ENCODE results near the gene KCTD2. TPM values are rescaled to one million over a fixed set of nuclear protein-coding genes. Genes with fewer than 3 reads are reported as not detected.
"Not testable (repeated sequence)": the region's sequence is repeated elsewhere in the genome, so short reads cannot be mapped to it uniquely, and the experiment has no call there.

KCTD2 gene
- total RNA-seq, 1 donor from 2014 or later: 24.9 TPM

DNA sequence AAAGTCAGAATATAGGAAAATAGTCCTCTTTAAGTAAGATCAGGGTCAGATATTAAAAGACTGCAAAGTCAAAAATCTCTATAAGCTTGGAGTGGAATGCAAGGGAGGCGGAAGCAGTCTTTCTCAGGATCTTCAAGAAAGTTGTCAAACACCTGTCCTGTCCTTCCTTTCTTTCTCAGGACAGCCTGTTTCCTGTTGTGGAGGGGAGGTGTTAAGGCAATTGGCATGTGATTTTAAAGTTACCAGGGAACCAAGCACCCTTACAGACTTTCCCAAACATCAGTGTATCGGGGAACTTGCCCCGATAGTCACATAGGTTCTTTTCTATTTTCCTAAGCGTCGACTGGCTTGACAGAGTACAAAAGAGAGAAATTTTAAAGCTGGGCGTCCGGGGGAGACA lies 2.3 kb upstream of the KCTD2 start:
- peaks cover 23% of the 10 kb centered on the region for H3K4me1 Mint-ChIP-seq (ENCODE audit: low read depth)
- H3K27ac Mint-ChIP-seq: peak overlapping the region; percentile 88
- no peaks in the 10 kb centered on the region for H3K9me3 Mint-ChIP-seq (ENCODE audit: low read depth)
- peaks cover 5% of the 10 kb centered on the region for H3K36me3 Mint-ChIP-seq (ENCODE audit: insufficient read depth)
- no peak for DNase-seq (ENCODE audit: low spot score, unreplicated experiment)
- TF ChIP-seq, protein P1, sequence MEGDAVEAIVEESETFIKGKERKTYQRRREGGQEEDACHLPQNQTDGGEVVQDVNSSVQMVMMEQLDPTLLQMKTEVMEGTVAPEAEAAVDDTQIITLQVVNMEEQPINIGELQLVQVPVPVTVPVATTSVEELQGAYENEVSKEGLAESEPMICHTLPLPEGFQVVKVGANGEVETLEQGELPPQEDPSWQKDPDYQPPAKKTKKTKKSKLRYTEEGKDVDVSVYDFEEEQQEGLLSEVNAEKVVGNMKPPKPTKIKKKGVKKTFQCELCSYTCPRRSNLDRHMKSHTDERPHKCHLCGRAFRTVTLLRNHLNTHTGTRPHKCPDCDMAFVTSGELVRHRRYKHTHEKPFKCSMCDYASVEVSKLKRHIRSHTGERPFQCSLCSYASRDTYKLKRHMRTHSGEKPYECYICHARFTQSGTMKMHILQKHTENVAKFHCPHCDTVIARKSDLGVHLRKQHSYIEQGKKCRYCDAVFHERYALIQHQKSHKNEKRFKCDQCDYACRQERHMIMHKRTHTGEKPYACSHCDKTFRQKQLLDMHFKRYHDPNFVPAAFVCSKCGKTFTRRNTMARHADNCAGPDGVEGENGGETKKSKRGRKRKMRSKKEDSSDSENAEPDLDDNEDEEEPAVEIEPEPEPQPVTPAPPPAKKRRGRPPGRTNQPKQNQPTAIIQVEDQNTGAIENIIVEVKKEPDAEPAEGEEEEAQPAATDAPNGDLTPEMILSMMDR (IDR thresholded peaks at IDR 0.05; ENCODE audit: unreplicated experiment): no peak
- H3K4me3 Mint-ChIP-seq (ENCODE audit: low read depth): peak overlapping the region; percentile 58
- no peaks in the 10 kb centered on the region for H3K27me3 Mint-ChIP-seq

DNA sequence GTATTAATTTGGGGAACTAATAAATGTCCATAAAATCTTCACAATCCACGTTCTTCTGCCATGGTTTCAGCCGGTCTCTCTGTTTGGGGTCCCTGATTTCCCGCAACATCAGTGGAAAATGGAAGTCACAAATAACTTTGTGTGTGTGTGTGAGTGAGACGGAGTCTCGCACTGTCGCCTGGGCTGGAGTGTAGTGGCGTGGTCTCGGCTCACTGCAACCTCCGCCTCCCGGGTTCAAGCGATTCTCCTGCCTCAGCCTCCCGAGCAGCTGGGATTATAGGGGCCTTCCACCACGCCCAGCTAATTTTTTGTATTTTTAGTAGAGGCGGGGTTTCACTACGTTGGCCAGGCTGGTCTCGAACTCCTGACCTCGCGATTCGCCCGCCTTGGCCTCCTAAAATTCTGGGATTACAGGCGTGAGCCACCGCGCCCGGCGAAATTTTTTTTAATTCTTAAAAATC lies 1.0 kb upstream of the KCTD2 start:
- not testable (repeated sequence) for H3K36me3 Mint-ChIP-seq (ENCODE audit: insufficient read depth); H3K27me3 Mint-ChIP-seq; H3K9me3 Mint-ChIP-seq (ENCODE audit: low read depth); DNase-seq (ENCODE audit: low spot score, unreplicated experiment)
- H3K4me1 Mint-ChIP-seq (ENCODE audit: low read depth): peaks cover 23% of the 10 kb centered on the region
- H3K4me3 Mint-ChIP-seq (ENCODE audit: low read depth): peak overlapping the region; percentile 96
- H3K27ac Mint-ChIP-seq: peak overlapping the region; percentile 97

DNA sequence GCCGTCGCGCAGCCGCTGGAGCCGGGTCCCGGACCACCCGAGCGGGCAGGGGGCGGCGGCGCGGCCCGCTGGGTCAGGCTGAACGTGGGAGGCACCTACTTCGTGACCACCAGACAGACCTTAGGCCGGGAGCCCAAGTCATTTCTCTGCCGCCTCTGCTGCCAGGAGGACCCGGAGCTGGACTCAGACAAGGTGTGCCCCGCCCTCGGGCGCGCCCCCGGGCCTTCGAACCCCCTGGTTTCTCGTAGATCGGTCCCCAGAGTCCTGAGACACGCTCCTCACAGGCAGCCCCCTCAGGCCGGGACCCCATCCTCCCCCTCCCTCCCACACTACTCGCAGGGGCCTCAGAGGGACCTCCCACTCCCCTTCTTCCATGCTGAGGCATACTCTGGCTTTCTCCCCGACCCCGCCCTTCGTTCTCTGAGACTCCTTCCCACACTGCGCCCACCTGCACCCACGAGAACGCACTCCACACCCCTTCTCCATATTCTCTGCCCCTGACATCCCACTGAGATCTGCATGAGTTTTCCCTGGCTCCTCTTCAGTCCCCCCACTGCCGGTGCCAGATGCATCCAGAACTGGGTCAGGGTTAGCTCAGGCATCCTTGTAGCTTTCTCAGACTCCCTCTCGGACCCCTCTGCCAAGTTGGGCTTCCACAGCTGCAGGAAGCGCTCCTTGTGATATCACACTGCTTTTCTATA lies 523 bp downstream of the KCTD2 start:
- Mint-ChIP-seq H3K9me3 (ENCODE audit: low read depth) (no peaks in the 10 kb centered on the region), H3K36me3 (ENCODE audit: insufficient read depth) (peaks cover 4% of the 10 kb centered on the region), H3K27ac (peak overlapping the region; percentile 91), H3K4me1 (ENCODE audit: low read depth) (peaks cover 23% of the 10 kb centered on the region), H3K27me3 (no peaks in the 10 kb centered on the region), H3K4me3 (ENCODE audit: low read depth) (peak overlapping the region; percentile 94)
- DNase-seq (ENCODE audit: low spot score, unreplicated experiment): no peak
- TF ChIP-seq, protein P1 (IDR thresholded peaks at IDR 0.05; ENCODE audit: unreplicated experiment): no peak

DNA sequence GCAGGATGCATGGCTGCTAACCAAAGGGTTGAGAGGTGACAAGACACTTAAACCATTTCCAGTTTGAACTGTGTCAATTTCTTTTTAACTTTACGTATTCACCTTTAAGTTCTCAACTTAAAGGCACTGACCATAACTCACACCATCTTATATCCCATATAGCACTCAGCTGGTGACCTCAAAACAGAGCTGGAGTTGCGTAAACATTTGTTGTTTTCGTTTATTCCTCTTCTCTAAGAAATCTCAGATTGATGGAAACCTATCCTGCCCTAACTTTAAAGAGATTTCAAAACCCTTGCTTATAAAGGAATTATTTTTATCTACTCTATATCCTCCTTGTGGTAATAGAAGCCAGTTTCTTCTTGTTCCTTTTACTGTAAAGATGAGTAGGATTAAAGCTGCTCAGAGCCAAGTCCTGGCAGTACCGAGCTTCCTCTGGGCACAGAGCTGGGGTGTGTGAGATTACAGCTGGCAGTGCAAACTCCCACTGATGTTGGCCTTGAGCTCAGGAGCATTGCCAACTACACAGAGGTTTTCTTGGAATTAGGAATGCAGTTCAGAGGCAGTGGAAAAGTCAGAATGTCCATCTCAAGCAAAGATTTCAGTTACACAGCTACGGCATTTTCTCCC lies 1.3 kb downstream of the KCTD2 start:
- H3K27ac Mint-ChIP-seq: peak overlapping the region; percentile 64
- H3K36me3 Mint-ChIP-seq (ENCODE audit: insufficient read depth): peaks cover 7% of the 10 kb centered on the region
- no peaks in the 10 kb centered on the region for H3K9me3 Mint-ChIP-seq (ENCODE audit: low read depth)
- H3K27me3 Mint-ChIP-seq: no peaks in the 10 kb centered on the region
- peak overlapping the region; percentile 94 for H3K4me3 Mint-ChIP-seq (ENCODE audit: low read depth)
- TF ChIP-seq, protein P1 (IDR thresholded peaks at IDR 0.05; ENCODE audit: unreplicated experiment): no peak
- peaks cover 23% of the 10 kb centered on the region for H3K4me1 Mint-ChIP-seq (ENCODE audit: low read depth)
- DNase-seq (ENCODE audit: low spot score, unreplicated experiment): no peak

DNA sequence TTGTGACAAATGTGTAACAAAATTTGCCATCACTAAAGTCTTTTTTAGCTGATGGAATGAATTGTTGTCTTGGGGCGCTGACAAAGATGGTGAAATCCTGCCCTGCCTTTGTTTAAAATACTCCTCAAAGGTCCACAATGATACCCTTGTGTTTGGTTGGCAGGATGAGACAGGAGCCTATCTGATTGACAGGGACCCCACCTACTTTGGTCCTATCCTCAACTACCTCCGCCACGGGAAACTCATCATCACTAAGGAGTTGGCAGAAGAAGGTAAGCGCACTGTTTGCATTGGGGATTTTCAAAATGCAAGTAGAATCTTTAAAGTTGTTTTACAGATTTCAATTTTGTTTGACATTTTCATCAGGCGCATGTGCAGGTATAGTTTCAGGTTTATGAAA lies 2.0 kb downstream of the KCTD2 start:
- Mint-ChIP-seq H3K4me1 (ENCODE audit: low read depth) (peaks cover 23% of the 10 kb centered on the region), H3K4me3 (ENCODE audit: low read depth) (peak overlapping the region; percentile 94), H3K36me3 (ENCODE audit: insufficient read depth) (peaks cover 10% of the 10 kb centered on the region), H3K9me3 (ENCODE audit: low read depth) (no peaks in the 10 kb centered on the region), H3K27me3 (no peaks in the 10 kb centered on the region), H3K27ac (no peak overlapping the region)
- DNase-seq (ENCODE audit: low spot score, unreplicated experiment): no peak
- TF ChIP-seq, protein P1 (IDR thresholded peaks at IDR 0.05; ENCODE audit: unreplicated experiment): no peak

Data from progenitor cell of endocrine pancreas (in vitro differentiated cells).